Stimulated activated CD4-positive, alpha-beta T cell treated with anti-CD3 and anti-CD28 coated beads, Interleukin-15, amount 100 ng/mL, for 48 hours (primary cell): Measurements from ENCODE around the gene SELENOW.

Experiments used
- DNase-seq, 2 donors: peaks; one replicate each; pipeline ENCODE4 v3.0.0-alpha.2; 2020; ENCODE audit warnings: low read depth in 2 of 2

The SELENOW gene

DNA sequence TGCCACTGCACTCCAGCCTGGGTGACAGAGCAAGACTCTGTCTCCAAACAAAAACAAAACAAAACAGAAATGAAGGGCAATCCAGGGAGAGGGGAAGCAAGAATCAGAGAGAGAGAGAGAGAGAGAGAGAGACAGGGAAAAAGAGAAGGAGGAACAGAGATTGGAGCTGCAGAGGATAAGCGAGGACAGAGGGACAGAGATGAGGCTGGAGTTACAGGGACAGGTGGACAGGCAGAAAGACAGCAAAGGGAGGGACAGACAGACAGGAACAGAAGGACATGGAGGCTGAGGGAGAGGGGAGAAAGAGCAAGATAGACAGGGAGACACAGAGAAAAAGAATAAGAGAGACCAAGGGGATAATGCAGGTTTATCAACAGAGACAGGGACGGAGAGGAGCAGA, 41.9 kb downstream of the SELENOW start:
- DNase-seq, result no peak

DNA sequence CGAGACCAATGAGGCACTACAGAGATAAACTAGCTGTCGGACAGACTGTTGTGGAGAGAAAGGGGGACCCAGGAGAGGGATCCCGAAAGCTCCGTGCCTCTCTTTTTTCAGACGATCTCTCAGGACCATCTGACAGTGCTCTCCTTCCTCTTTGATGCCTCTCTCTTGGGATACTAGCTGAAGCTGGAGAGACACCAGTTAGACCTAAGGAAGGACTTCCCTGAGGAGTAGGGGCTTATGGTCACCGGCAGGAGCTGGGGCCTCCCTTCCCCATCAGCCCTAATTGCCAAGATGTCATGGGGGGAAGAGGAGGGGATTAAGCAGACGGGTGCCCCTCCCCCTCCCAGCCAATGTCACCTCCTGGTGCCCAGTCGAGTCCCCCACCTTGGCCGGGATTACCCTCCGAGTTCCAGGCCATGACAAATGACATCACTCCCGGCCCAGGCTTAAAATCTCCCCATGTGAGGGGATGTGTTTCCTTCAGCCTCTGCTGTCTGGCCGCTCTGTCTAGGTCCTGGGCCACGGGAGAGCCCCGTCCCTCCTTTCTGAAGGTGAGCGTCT, 43.0 kb downstream of the SELENOW start, which contains the start of gene CRX:
TSS of gene CRX (plus strand) at position 478 of the 561 bp plus-strand sequence. CDS start 12,507 bp downstream, outside the sequence.
- no peak for DNase-seq

DNA sequence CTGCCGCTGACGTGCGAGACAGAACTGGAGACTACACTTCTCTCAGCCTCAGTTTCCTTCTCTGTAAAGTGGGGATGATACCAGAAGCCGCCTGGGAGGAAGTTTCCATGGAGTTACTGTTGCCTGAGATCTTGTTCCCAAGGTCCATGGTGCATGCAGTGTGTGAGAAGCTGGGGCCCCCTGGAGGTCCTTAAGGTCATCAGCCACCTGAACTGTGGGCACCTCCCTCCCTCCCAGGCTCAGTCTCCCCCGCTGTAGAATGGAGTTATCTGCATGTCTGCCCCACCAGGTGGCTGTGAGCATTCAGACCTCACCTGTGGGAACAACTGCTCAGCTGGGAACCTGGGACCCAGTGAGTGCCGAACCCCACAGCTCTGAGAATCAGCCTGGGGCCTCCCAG, 45.9 kb downstream of the SELENOW start:
- no peak for DNase-seq

DNA sequence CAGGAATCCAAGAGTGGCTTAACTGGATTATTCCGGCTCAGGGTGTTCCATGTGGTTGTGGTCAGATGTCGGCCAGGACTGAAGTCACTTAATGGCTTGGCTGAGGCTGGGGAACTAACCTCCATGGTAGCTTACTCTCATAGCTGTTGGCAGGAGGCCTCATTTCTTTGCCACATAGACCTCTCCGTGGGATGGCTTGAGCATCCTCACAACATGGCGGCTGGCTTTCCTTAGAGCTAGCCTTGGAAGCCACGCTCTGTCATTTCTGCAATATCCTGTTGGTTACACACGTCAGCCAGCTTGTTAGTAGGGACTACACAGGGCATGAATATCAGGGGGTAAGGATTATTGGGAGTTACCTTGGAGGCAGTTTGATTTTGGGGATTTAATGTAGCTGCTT, 48.3 kb downstream of the SELENOW start:
- DNase-seq, result no peak

DNA sequence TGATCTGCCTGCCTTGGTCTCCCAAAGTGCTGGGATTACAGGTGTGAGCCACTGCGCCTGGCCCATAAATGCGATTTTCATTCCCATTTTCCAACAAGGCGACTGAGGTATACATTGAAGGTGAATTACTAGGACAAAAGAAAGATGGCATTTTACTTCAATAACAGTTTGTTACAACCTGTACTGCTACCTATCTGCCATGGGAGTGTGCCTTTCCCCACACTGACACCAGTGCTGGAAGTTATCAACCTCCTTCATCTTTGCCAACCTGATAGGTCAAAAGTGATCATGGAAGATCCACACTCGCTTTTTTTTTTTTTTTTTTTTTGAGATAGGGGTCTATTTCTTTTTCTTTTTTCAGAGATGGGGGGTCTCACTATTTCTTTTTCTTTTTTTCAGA, 54.2 kb downstream of the SELENOW start:
- no peak for DNase-seq
